ENCODE data around the gene UBE2N. TPM values are rescaled to one million over a fixed set of nuclear protein-coding genes. Genes with fewer than 3 reads are reported as not detected.
A peak's percentile ranks its signal among the peaks of the same experiment; 100 is the strongest.

UBE2N gene
- total and polyA plus RNA-seq, 10 of the 15 experiments (the other 5 are each of a cell fraction or from before 2014, with no cell fraction given): 243 to 945 (median 443) TPM

DNA sequence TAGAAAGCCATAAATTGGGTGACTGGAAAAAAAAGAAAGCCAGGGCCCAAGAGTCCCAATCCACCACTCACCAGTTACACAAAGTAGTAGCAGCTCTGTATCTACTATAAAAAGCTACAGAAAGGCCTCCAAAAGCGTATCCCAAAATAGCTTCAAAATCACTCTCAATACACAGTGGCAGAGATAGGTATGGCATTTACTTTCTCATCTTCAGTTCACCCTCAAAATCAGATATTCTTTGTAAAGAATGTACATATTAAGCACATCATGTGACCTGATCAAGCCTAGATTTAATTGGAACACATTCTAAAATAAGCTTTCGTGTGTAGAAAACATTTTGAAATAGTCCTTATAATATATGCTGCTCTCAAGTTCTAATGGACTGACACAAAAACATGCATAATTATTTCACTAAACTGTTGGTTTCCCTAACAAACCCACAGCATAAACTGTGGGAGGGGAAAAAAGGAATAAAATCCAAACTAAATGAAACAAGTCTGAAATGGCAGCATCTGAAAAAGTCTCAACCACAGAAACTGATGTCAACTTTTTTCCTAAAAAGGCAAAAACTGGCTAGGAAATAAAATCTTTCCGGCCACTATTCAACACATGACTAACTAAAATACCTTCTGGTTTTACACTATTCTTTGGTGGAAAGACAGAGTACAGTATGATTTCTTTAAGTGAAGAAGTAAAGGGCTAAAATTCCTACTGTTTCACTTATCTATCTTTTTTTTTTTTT lies 25.9 kb downstream of the UBE2N start (continued):
- no peak for TF ChIP-seq NFYA (IDR thresholded peaks at IDR 0.05; ENCODE audit: borderline replicate concordance, low read depth, low read length)
- TF ChIP-seq, protein P1, sequence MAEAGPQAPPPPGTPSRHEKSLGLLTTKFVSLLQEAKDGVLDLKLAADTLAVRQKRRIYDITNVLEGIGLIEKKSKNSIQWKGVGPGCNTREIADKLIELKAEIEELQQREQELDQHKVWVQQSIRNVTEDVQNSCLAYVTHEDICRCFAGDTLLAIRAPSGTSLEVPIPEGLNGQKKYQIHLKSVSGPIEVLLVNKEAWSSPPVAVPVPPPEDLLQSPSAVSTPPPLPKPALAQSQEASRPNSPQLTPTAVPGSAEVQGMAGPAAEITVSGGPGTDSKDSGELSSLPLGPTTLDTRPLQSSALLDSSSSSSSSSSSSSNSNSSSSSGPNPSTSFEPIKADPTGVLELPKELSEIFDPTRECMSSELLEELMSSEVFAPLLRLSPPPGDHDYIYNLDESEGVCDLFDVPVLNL (IDR thresholded peaks at IDR 0.05; ENCODE audit: low read depth, low read length): no peak
- TF ChIP-seq, protein P2, sequence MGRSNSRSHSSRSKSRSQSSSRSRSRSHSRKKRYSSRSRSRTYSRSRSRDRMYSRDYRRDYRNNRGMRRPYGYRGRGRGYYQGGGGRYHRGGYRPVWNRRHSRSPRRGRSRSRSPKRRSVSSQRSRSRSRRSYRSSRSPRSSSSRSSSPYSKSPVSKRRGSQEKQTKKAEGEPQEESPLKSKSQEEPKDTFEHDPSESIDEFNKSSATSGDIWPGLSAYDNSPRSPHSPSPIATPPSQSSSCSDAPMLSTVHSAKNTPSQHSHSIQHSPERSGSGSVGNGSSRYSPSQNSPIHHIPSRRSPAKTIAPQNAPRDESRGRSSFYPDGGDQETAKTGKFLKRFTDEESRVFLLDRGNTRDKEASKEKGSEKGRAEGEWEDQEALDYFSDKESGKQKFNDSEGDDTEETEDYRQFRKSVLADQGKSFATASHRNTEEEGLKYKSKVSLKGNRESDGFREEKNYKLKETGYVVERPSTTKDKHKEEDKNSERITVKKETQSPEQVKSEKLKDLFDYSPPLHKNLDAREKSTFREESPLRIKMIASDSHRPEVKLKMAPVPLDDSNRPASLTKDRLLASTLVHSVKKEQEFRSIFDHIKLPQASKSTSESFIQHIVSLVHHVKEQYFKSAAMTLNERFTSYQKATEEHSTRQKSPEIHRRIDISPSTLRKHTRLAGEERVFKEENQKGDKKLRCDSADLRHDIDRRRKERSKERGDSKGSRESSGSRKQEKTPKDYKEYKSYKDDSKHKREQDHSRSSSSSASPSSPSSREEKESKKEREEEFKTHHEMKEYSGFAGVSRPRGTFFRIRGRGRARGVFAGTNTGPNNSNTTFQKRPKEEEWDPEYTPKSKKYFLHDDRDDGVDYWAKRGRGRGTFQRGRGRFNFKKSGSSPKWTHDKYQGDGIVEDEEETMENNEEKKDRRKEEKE (IDR thresholded peaks at IDR 0.05): no peak
- no peak for TF ChIP-seq RBBP5 (conservative IDR thresholded peaks at IDR 0.05)
- no peak for TF ChIP-seq SP1 (IDR thresholded peaks at IDR 0.05; ENCODE audit: low read depth, low read length)
- no peak for TF ChIP-seq DPF2 (IDR thresholded peaks at IDR 0.05)
- TF ChIP-seq IKZF1 (conservative IDR thresholded peaks at IDR 0.05): peak; percentile 79
- no peak for TF ChIP-seq TARDBP (IDR thresholded peaks at IDR 0.05; ENCODE audit: borderline replicate concordance)
- TF ChIP-seq ZBED1 (IDR thresholded peaks at IDR 0.05; ENCODE audit: borderline replicate concordance): peak; percentile 47; the same call in 1 of the 2 replicates
- TF ChIP-seq POLR2AphosphoS5 (IDR thresholded peaks at IDR 0.05; ENCODE audit: low read length): no peak
- no peak for TF ChIP-seq YY1 (IDR thresholded peaks at IDR 0.05; ENCODE audit: low read depth, low read length)
- TF ChIP-seq TAF1 (IDR thresholded peaks at IDR 0.05; ENCODE audit: borderline replicate concordance, low read depth, low read length): no peak
- TF ChIP-seq NBN (IDR thresholded peaks at IDR 0.05): no peak
- TF ChIP-seq, protein P3, sequence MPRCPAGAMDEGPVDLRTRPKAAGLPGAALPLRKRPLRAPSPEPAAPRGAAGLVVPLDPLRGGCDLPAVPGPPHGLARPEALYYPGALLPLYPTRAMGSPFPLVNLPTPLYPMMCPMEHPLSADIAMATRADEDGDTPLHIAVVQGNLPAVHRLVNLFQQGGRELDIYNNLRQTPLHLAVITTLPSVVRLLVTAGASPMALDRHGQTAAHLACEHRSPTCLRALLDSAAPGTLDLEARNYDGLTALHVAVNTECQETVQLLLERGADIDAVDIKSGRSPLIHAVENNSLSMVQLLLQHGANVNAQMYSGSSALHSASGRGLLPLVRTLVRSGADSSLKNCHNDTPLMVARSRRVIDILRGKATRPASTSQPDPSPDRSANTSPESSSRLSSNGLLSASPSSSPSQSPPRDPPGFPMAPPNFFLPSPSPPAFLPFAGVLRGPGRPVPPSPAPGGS (IDR thresholded peaks at IDR 0.05; ENCODE audit: borderline replicate concordance, insufficient read depth, low read depth, low read length, poor library complexity, severe bottlenecking): peak; percentile 23
- TF ChIP-seq RAD51 (IDR thresholded peaks at IDR 0.05): peak; percentile 74
- no peak for TF ChIP-seq BRCA1 (IDR thresholded peaks at IDR 0.05; ENCODE audit: low read depth, low read length)
- TF ChIP-seq PML (IDR thresholded peaks at IDR 0.05; ENCODE audit: low read length): 0 out of 2 replicates have a peak, but pooled peaks have one; percentile 46
- TF ChIP-seq POU2F2 (IDR thresholded peaks at IDR 0.05; ENCODE audit: borderline replicate concordance, low read depth, low read length): no peak
- no peak for TF ChIP-seq SREBF1 (IDR thresholded peaks at IDR 0.05; ENCODE audit: low read length)
- TF ChIP-seq, protein P4, sequence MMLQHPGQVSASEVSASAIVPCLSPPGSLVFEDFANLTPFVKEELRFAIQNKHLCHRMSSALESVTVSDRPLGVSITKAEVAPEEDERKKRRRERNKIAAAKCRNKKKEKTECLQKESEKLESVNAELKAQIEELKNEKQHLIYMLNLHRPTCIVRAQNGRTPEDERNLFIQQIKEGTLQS (IDR thresholded peaks at IDR 0.05; ENCODE audit: borderline replicate concordance, extremely low read depth, low read depth, low read length): no peak
- peak; percentile 39; the same call in 1 of the 2 replicates for TF ChIP-seq SMARCA5 (IDR thresholded peaks at IDR 0.05)
- TF ChIP-seq, protein P5, sequence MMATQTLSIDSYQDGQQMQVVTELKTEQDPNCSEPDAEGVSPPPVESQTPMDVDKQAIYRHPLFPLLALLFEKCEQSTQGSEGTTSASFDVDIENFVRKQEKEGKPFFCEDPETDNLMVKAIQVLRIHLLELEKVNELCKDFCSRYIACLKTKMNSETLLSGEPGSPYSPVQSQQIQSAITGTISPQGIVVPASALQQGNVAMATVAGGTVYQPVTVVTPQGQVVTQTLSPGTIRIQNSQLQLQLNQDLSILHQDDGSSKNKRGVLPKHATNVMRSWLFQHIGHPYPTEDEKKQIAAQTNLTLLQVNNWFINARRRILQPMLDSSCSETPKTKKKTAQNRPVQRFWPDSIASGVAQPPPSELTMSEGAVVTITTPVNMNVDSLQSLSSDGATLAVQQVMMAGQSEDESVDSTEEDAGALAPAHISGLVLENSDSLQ (IDR thresholded peaks at IDR 0.05): no peak
- TF ChIP-seq, protein P6, sequence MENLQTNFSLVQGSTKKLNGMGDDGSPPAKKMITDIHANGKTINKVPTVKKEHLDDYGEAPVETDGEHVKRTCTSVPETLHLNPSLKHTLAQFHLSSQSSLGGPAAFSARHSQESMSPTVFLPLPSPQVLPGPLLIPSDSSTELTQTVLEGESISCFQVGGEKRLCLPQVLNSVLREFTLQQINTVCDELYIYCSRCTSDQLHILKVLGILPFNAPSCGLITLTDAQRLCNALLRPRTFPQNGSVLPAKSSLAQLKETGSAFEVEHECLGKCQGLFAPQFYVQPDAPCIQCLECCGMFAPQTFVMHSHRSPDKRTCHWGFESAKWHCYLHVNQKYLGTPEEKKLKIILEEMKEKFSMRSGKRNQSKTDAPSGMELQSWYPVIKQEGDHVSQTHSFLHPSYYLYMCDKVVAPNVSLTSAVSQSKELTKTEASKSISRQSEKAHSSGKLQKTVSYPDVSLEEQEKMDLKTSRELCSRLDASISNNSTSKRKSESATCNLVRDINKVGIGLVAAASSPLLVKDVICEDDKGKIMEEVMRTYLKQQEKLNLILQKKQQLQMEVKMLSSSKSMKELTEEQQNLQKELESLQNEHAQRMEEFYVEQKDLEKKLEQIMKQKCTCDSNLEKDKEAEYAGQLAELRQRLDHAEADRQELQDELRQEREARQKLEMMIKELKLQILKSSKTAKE (IDR thresholded peaks at IDR 0.05; ENCODE audit: low read depth, poor library complexity, severe bottlenecking): peak; percentile 36
